Panc1 (cell line): ENCODE results near the gene ADAD1.

Experiments
- POLR2AphosphoS5 ChIP-seq: IDR thresholded peaks from 2 replicates; pipeline ENCODE4 v1.6.1; 2012; ENCODE audit warnings: mild to moderate bottlenecking, low read depth, low read length, moderate library complexity
- REST ChIP-seq, 2 experiments: IDR thresholded peaks; 2 replicates each; pipeline ENCODE4 v1.6.1; 2011 to 2012; ENCODE audit warnings: low read depth in 2 of 2, control low read depth in 1 of 2, low read length in 1 of 2, mild to moderate bottlenecking in 1 of 2, moderate library complexity in 1 of 2; ENCODE audit not compliant: insufficient read depth in 1 of 2
- TCF7L2 ChIP-seq: IDR thresholded peaks from 2 replicates; pipeline ENCODE4 v1.6.1; 2011; ENCODE audit warnings: mild to moderate bottlenecking, low read depth, low read length, inconsistent platforms
- TF ChIP-seq, protein P1 (sequence below): fragments of 450-650 bp; IDR thresholded peaks from 2 replicates; pipeline ENCODE4 v1.5.1; 2017; ENCODE audit warnings: mild to moderate bottlenecking

DNA sequence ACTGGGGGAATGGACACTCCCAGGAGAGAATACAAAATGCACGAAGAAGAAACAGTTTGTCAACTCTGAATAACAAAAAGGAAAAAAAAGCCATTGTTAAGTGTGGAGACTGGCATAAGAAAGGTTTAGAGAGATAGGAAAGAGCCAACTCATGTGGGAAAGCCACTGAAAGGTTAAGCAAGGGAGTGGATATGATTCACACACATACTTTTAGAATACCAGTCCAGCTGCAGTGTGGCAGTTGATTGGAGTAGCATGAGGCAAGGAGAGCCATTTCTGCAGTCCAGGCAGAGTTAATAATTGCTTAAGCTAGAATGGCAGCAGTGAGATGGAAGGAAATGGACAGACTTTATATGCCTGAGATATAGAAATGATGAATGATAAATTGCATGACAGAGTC is 36.9 kb upstream of the ADAD1 start:
- TF ChIP-seq, protein P1, sequence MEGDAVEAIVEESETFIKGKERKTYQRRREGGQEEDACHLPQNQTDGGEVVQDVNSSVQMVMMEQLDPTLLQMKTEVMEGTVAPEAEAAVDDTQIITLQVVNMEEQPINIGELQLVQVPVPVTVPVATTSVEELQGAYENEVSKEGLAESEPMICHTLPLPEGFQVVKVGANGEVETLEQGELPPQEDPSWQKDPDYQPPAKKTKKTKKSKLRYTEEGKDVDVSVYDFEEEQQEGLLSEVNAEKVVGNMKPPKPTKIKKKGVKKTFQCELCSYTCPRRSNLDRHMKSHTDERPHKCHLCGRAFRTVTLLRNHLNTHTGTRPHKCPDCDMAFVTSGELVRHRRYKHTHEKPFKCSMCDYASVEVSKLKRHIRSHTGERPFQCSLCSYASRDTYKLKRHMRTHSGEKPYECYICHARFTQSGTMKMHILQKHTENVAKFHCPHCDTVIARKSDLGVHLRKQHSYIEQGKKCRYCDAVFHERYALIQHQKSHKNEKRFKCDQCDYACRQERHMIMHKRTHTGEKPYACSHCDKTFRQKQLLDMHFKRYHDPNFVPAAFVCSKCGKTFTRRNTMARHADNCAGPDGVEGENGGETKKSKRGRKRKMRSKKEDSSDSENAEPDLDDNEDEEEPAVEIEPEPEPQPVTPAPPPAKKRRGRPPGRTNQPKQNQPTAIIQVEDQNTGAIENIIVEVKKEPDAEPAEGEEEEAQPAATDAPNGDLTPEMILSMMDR = no peak
- TF ChIP-seq POLR2AphosphoS5 = no peak
- no peak for TF ChIP-seq REST (IDR thresholded peaks at IDR 0.05; ENCODE audit: insufficient read depth in 1 of 2, low read depth in 2 of 2, low read length in 1 of 2)
- TF ChIP-seq TCF7L2 = no peak
